Measurements from ENCODE around the gene PRRT1. TPM values are rescaled to one million over a fixed set of nuclear protein-coding genes. Genes with fewer than 3 reads are reported as not detected.

The PRRT1 gene
- total RNA-seq, 1 experiment from 2014 or later = 1.9 TPM

- H3K14ac ChIP-seq (ENCODE audit: insufficient read depth, low read length) = no peak within 1 kb of the TSS
- H3K9me3 ChIP-seq (ENCODE audit: control insufficient read depth, low read depth, low read length) = no peaks in the 10 kb centered on the region
- no peaks in the 10 kb centered on the region for H3K79me1 ChIP-seq (ENCODE audit: insufficient read depth, low read depth, low read length, poor library complexity, severe bottlenecking)
- no peak within 1 kb of the TSS for H3K56ac ChIP-seq (ENCODE audit: insufficient read length, low read depth, low read length)
- no peaks in the 10 kb centered on the region for H4K20me1 ChIP-seq (ENCODE audit: control insufficient read depth, insufficient read depth, insufficient read length)
- no peak within 1 kb of the TSS for H3K4ac ChIP-seq (ENCODE audit: low read depth, low read length)
- no peaks in the 10 kb centered on the region for H3K27me3 ChIP-seq (ENCODE audit: insufficient read depth, low read length)
- peaks cover 3% of the 10 kb centered on the region; the same call in 1 of the 2 replicates for H3K79me2 ChIP-seq (ENCODE audit: insufficient read depth, low read length)
- no peak within 1 kb of the TSS for H3K4me2 ChIP-seq (ENCODE audit: insufficient read depth, insufficient read length, low read length)
- H3K9ac ChIP-seq (ENCODE audit: extremely low read depth, insufficient read length, low read length) = no peak within 1 kb of the TSS
- no peak within 1 kb of the TSS for H4K8ac ChIP-seq (replicated peaks; ENCODE audit: insufficient read length, low read depth, low read length)
- H3K4me1 ChIP-seq (ENCODE audit: insufficient read depth, low read length) = no peaks in the 10 kb centered on the region
- Mint-ChIP-seq H3K9me3 (no peaks in the 10 kb centered on the region; a peak in 1 of 5 replicates), H3K27ac (peak within 1 kb of the TSS in 1 of 3 experiments; percentile 19; a peak in 2 of 7 replicates), H3K4me3 (no peak within 1 kb of the TSS), H3K27me3 (ENCODE audit: low read depth) (no peaks in the 10 kb centered on the region; the same call in 1 of the 2 replicates), H3K36me3 (ENCODE audit: insufficient read depth in 1 of 3, low read depth in 3 of 3) (peaks cover 31 to 83% (median 70%) of the 10 kb centered on the region in 3 experiments), H3K4me1 (peaks cover 18 to 32% of the 10 kb centered on the region in 2 experiments)
- no peak within 1 kb of the TSS for H2AFZ ChIP-seq (ENCODE audit: low read length)
- no peak within 1 kb of the TSS for H2AK5ac ChIP-seq (ENCODE audit: insufficient read length, low read length)
- no peak for TF ChIP-seq CTCF (conservative IDR thresholded peaks at IDR 0.05)
- H3T11ph ChIP-seq (ENCODE audit: low read length) = no peak within 1 kb of the TSS
- H4K91ac ChIP-seq (ENCODE audit: insufficient read length, low read depth, low read length) = no peak within 1 kb of the TSS
- DNase-seq = no peak
- H4K5ac ChIP-seq (ENCODE audit: insufficient read length, low read depth, low read length) = no peak within 1 kb of the TSS
- no peak within 1 kb of the TSS for H3K18ac ChIP-seq (ENCODE audit: insufficient read length, low read depth, low read length)
- H2BK12ac ChIP-seq (ENCODE audit: insufficient read length, low read depth, low read length) = no peak within 1 kb of the TSS
- no CpG with 5 or more reads among the region's 6 CpGs for WGBS (ENCODE audit: extremely low coverage, insufficient read length, low lambda C conversion rate)
- no peak within 1 kb of the TSS for H3K27ac ChIP-seq (ENCODE audit: insufficient read length, low read depth, low read length)
- H2BK20ac ChIP-seq (ENCODE audit: low read depth, low read length, poor library complexity, severe bottlenecking) = no peak within 1 kb of the TSS
- no peak within 1 kb of the TSS for H2BK15ac ChIP-seq (ENCODE audit: low read depth, low read length)
- peaks cover 2% of the 10 kb centered on the region for H3K23me2 ChIP-seq (ENCODE audit: insufficient read length, low read depth, low read length, poor library complexity, severe bottlenecking)
- no peak within 1 kb of the TSS for H2BK5ac ChIP-seq (ENCODE audit: insufficient read length, low read length)
- H2BK120ac ChIP-seq (ENCODE audit: low read depth, low read length, poor library complexity, severe bottlenecking) = no peak within 1 kb of the TSS
- no peak within 1 kb of the TSS for H3K23ac ChIP-seq (ENCODE audit: insufficient read length, low read depth, low read length)
These were observed 32.4 kb upstream of the PRRT1 start, which contains the start of gene AGER for GRCh38 chr6:32184084-32184640. AGER (minus strand) TSS chr6:32184253; CDS start chr6:32184222, 31 bp downstream.

Data from H9 (cell line).